GM21619 (cell line): Measurements from ENCODE around the gene PDE6A.
A peak's percentile ranks its signal among the peaks of the same experiment; 100 is the strongest.

Source experiments
- ATAC-seq: cut with Tn5 transposase; IDR thresholded peaks from one replicate; pipeline ENCODE4 v1.9.1; 2021; ENCODE audit not compliant: unreplicated experiment

Gene PDE6A

GRCh38 chr5:149840226-149840825 lies 104.3 kb downstream of the PDE6A start:
- ATAC-seq = no peak

DNA sequence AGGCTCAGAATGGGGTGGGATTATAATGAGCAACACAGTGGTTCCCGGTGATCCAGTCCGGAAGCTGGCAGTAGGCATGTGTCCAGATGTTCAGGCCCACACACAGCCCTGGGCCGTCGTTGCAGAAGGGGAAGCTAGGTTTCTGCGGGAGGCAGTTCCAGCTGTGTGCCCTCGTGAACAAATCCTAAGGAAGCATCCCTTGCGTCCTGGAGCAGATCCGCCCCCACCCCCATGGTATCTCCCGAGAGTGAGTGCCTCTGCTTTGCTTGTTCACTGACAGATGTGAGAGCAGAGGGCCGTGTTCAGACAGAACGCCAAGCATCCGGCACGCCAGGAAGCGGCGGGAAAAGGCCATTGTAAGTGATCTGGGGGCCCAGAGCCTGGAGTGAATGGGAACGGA lies 104.8 kb downstream of the PDE6A start:
- no peak for ATAC-seq

GRCh38 chr5:149838881-149839739 lies 105.5 kb downstream of the PDE6A start:
- no peak for ATAC-seq

- no peak for ATAC-seq
These were observed 106.8 kb downstream of the PDE6A start for GRCh38 chr5:149837680-149838269.

- no peak for ATAC-seq
These were observed 108.0 kb downstream of the PDE6A start for GRCh38 chr5:149836451-149837139.

- ATAC-seq = no peak
These were observed 110.2 kb downstream of the PDE6A start for GRCh38 chr5:149834246-149834855.

DNA sequence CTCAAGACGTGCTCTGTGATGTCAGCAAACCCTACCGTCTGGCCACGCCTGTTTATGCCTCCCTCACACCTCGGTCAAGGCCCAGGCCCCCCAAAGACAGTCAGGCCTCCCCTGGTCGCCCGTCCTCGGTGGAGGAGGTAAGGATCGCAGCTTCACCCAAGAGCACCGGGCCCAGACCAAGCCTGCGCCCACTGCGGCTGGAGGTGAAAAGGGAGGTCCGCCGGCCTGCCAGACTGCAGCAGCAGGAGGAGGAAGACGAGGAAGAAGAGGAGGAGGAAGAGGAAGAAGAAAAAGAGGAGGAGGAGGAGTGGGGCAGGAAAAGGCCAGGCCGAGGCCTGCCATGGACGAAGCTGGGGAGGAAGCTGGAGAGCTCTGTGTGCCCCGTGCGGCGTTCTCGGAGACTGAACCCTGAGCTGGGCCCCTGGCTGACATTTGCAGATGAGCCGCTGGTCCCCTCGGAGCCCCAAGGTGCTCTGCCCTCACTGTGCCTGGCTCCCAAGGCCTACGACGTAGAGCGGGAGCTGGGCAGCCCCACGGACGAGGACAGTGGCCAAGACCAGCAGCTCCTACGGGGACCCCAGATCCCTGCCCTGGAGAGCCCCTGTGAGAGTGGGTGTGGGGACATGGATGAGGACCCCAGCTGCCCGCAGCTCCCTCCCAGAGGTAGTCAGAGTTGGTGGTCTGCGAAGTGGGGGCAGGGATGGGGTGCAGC lies 111.3 kb downstream of the PDE6A start:
- no peak for ATAC-seq

GRCh38 chr5:149832636-149833035 lies 112.0 kb downstream of the PDE6A start:
- ATAC-seq = no peak

DNA sequence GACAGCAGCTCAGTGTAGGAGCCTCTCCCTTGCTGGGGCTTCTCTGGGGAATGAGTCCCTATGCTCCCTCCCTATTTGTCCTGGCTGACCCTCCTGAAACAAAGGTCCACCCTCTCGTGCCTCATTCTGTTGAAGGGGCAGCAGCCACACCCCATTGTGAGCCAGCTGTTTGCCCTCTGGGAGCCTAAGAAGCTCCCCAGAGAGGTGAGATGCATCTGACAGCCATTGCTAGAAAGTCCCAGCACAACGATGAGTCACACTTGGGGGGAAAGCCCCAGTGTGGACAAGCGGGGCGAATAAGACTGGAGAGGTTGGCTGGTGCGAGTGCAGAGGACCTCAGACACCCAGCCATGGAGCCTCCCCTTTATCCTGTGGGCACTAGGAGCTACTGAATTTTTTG lies 113.1 kb downstream of the PDE6A start:
- ATAC-seq = peak; percentile 85

GRCh38 chr5:149830579-149830978 lies 114.0 kb downstream of the PDE6A start:
- no peak for ATAC-seq

DNA sequence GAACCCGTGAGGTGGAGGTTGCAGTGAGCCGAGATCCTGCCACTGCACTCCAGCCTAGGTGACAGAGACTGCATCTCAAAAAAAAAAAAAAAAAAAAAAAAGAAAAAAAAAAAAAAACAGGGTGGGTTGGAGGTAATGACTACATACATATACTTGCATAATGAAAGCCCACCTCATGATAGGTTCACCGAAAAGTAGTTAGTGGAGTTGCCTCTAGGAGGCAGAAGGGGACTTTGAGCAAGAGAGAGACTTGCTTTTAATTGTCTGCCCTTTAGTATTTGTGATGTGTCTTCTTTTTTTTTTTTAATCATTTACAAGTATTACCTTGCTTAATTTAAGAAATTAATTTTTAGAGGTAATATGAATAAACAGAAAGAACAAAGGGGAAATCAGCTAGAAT lies 114.6 kb downstream of the PDE6A start:
- no peak for ATAC-seq

DNA sequence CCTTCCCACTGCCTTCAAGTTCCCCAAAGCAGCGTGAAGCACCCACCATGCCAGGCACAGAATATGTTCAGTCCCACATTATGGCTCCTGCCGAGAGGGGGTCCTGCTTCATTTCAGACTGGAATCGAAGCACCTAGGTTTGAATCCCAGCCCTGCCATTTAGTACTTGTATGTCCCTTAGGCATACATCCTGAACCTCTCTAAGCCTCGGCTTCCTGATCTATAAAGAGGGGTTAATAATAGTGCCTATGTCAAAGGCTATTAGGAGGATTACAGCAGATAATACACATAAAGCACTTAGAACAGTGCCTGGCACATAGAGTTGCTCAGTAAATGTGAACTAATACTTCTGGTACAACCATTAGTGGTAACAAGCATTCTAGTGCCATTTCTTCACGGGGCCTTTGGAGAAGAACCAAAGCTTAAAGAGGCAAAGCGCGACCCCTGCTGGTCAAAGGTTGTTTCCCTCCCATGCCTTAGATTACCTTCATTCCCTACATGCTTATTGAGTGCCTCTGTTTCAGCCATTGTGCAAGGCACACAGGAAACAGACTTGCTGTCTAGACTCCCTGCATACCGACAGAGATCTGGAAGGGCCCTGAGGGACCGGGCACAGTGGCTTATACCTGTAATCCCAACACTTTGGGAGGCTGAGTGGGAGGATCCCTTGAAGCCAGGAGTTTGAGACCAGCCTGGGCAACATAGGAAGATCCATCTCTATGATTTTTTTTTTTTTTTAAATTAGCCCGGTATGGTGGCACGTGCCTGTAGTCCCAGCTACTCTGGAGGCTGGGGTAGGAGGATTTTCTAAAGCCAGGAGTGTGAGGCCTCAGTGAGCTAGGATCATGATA lies 116.2 kb downstream of the PDE6A start:
- peak; percentile 56 for ATAC-seq

- no peak for ATAC-seq
These were observed 117.0 kb downstream of the PDE6A start for GRCh38 chr5:149827546-149827945.

GRCh38 chr5:149827086-149827485 lies 117.5 kb downstream of the PDE6A start:
- ATAC-seq = no peak

- no peak for ATAC-seq
These were observed 118.0 kb downstream of the PDE6A start for GRCh38 chr5:149826574-149826973.

DNA sequence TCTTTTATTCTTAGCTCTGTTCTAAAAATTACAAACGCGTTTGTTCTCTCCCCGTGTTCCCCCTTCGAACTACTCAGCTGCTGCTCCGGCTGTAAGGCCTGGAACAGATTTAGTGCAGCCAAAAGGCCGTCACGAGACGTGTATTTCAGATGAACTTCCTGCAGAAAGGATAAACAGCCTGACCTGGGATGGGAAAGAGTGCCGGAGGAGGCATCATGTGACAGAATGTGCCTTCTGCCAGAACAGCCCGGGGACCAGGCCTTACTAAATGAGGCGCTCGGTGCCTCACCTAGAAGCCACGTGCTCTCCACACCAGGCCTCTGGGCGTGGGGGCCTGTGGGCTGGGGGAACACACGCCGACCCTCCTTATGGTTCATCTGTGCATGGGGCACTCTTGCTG lies 119.7 kb downstream of the PDE6A start:
- ATAC-seq = no peak

DNA sequence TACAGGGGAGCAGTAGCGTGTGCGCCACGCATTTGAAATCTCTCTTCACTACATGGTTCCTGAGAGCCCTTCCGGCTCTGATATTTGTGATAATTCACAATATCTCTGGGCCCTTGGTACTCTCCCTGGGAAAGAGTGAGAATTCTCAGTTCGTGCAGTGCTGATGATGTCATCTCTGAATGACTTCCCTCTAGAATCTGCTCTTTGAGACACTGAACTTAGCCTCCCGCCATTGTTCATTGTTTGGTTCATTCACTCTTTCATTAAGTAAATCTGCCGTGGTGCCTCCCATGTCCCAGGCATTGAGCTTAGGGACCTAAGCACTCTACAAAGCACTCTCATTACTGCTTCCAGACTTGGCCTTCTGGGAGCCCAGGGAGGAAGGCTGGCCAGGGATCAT lies 120.5 kb downstream of the PDE6A start:
- ATAC-seq = no peak

- no peak for ATAC-seq
These were observed 121.2 kb downstream of the PDE6A start for GRCh38 chr5:149823375-149823774.

DNA sequence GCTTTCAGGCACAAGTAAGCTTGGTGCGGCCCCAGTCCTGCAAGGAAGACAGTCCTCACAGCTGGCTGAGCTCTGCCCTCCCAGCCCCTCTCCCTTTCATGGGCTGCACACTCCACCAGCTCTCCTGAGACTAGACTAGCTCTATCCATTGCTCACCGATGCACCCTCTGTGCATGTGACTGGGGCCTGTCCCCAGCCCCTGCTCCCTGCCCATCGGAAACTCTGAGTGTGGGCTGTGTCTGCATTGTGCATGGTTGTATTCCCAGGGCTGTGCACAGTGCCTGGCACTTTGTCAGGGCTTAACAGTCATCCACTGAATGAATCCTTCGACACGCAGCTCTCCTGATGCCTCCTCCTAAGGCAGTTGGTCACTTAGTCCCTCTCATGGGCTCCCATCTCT lies 122.3 kb downstream of the PDE6A start:
- ATAC-seq = no peak
